NB4 (cell line): ENCODE measurements around the gene MLXIP.

ENCODE experiments used
- CTCF ChIP-seq: IDR thresholded peaks from one replicate; pipeline ENCODE4 v1.5.1; 2012; ENCODE audit warnings: low read depth, low read length
- POLR2A ChIP-seq: IDR thresholded peaks from 2 replicates; pipeline ENCODE4 v1.6.1; 2011; ENCODE audit warnings: mild to moderate bottlenecking; ENCODE audit not compliant: insufficient read length; ENCODE audit errors: extremely low read depth

- no peak for TF ChIP-seq POLR2A
- no peak for TF ChIP-seq CTCF
These were observed 3.2 kb downstream of the MLXIP start for GRCh38 chr12:122081697-122082221.
